Suprapubic skin (tissue), 4 donors: ENCODE measurements around the gene COL4A5. TPM values are rescaled to one million over a fixed set of nuclear protein-coding genes. Genes with fewer than 3 reads are reported as not detected.

Source experiments
- DNase-seq, 2 donors: peaks; one replicate each; pipeline ENCODE4 v3.0.0-alpha.2; 2019; ENCODE audit warnings: low spot score in 2 of 2
- H3K27ac ChIP-seq: fragments of 200-600 bp; sonication (generic); one replicate; pipeline ENCODE4 v1.5.1; 2019
- H3K27me3 ChIP-seq: fragments of 200-600 bp; sonication (generic); one replicate; pipeline ENCODE4 v1.5.1; 2019
- H3K36me3 ChIP-seq: fragments of 200-600 bp; sonication (generic); one replicate; pipeline ENCODE4 v1.5.1; 2019
- H3K4me1 ChIP-seq: fragments of 200-600 bp; sonication (generic); one replicate; pipeline ENCODE4 v1.5.1; 2019
- H3K4me3 ChIP-seq: fragments of 200-600 bp; sonication (generic); one replicate; pipeline ENCODE4 v1.5.1; 2019; ENCODE audit warnings: mild to moderate bottlenecking
- H3K9me3 ChIP-seq: fragments of 200-600 bp; sonication (generic); one replicate; pipeline ENCODE4 v1.5.1; 2019
- CTCF ChIP-seq, 2 donors: fragments of 200-600 bp in 1 of 2; fragments of 450-650 bp in 1 of 2; sonication (generic) in 1 of 2; IDR thresholded peaks; one replicate each; pipeline ENCODE4 v1.5.1; 2016 to 2019; ENCODE audit warnings: antibody characterized with exemption in 2 of 2, mild to moderate bottlenecking in 1 of 2, moderate library complexity in 1 of 2
- EP300 ChIP-seq: sonication (generic); formaldehyde crosslinking; IDR thresholded peaks from one replicate; pipeline ENCODE4 v1.6.1; 2017; ENCODE audit warnings: antibody characterized with exemption
- POLR2A ChIP-seq, 2 donors: fragments of 450-650 bp; IDR thresholded peaks; one replicate each; pipeline ENCODE4 v1.6.1; 2017; ENCODE audit warnings: antibody characterized with exemption in 2 of 2, mild to moderate bottlenecking in 2 of 2, moderate library complexity in 2 of 2
- POLR2AphosphoS5 ChIP-seq, 3 donors: sonication (generic); formaldehyde crosslinking; IDR thresholded peaks; one replicate each; pipeline ENCODE4 v1.6.1; 2017; ENCODE audit warnings: antibody characterized with exemption in 3 of 3
- WGBS: methylation state at CpG from one replicate; pipeline ENCODE4 v1.1.5; 2018; 5-methylcytosine and 5-hydroxymethylcytosine counted together
- total RNA-seq, 4 donors: library from RNA; depleted of rRNA; stranded (reverse); fragments of >200 nt; gene quantifications; one replicate each; pipeline ENCODE4 v1.1.0, GENCODE V29; 2016

The COL4A5 gene
- total RNA-seq, 4 donors from 2014 or later, result 52.3 to 151 (median 60.2) TPM

- TF ChIP-seq POLR2AphosphoS5 (IDR thresholded peaks at IDR 0.05) (no peak), CTCF (IDR thresholded peaks at IDR 0.05) (no peak), EP300 (no peak), POLR2A (IDR thresholded peaks at IDR 0.05) (no peak)
- H3K9me3 ChIP-seq, result no peaks in the 10 kb centered on the region
- no peaks in the 10 kb centered on the region for H3K27me3 ChIP-seq
- H3K4me3 ChIP-seq, result no peak overlapping the region
- 86% methylated on average over 3 of the region's 3 CpGs for WGBS
- no peaks in the 10 kb centered on the region for H3K4me1 ChIP-seq
- H3K27ac ChIP-seq, result no peak overlapping the region
- no peaks in the 10 kb centered on the region for H3K36me3 ChIP-seq
- no peak for DNase-seq
Observed at GRCh38 chrX:108696690-108697089, 257.1 kb downstream of the COL4A5 start.

- no peaks in the 10 kb centered on the region for H3K9me3 ChIP-seq
- no peak overlapping the region for H3K27ac ChIP-seq
- DNase-seq, result no peak
- no peaks in the 10 kb centered on the region for H3K4me1 ChIP-seq
- H3K4me3 ChIP-seq, result no peak overlapping the region
- TF ChIP-seq POLR2AphosphoS5 (IDR thresholded peaks at IDR 0.05) (no peak), CTCF (IDR thresholded peaks at IDR 0.05) (peak in 1 of 2 donors; percentile 3), POLR2A (IDR thresholded peaks at IDR 0.05) (no peak), EP300 (no peak)
- H3K36me3 ChIP-seq, result no peaks in the 10 kb centered on the region
- H3K27me3 ChIP-seq, result no peaks in the 10 kb centered on the region
- WGBS, result 29% methylated on average over 1 of the region's 1 CpG
Observed at GRCh38 chrX:108699368-108699767, 259.7 kb downstream of the COL4A5 start.

- WGBS, result 63% methylated on average over 2 of the region's 2 CpGs
- no peaks in the 10 kb centered on the region for H3K9me3 ChIP-seq
Observed at GRCh38 chrX:108701633-108702032, 262.0 kb downstream of the COL4A5 start.

GRCh38 chrX:108702530-108702929 lies 262.9 kb downstream of the COL4A5 start:
- H3K9me3 ChIP-seq, result no peaks in the 10 kb centered on the region
- no peaks in the 10 kb centered on the region for H3K36me3 ChIP-seq
- no peak for TF ChIP-seq CTCF (IDR thresholded peaks at IDR 0.05)
- TF ChIP-seq EP300, result no peak
- no peak for TF ChIP-seq POLR2AphosphoS5 (IDR thresholded peaks at IDR 0.05)
- TF ChIP-seq POLR2A (IDR thresholded peaks at IDR 0.05), result no peak
- no peak for DNase-seq
- no peak overlapping the region for H3K4me3 ChIP-seq
- WGBS, result 0% methylated on average over 1 of the region's 1 CpG
- no peak overlapping the region for H3K27ac ChIP-seq
- H3K4me1 ChIP-seq, result no peaks in the 10 kb centered on the region
- no peaks in the 10 kb centered on the region for H3K27me3 ChIP-seq

More at GRCh38 chrX:108701633-108702032, 262.0 kb downstream of the COL4A5 start:
- TF ChIP-seq POLR2A (IDR thresholded peaks at IDR 0.05), result no peak
- TF ChIP-seq CTCF (IDR thresholded peaks at IDR 0.05), result no peak
- no peak for TF ChIP-seq POLR2AphosphoS5 (IDR thresholded peaks at IDR 0.05)
- no peak for TF ChIP-seq EP300
- no peak overlapping the region for H3K4me3 ChIP-seq
- H3K27me3 ChIP-seq, result no peaks in the 10 kb centered on the region
- H3K27ac ChIP-seq, result no peak overlapping the region
- H3K36me3 ChIP-seq, result no peaks in the 10 kb centered on the region
- DNase-seq, result no peak
- no peaks in the 10 kb centered on the region for H3K4me1 ChIP-seq

GRCh38 chrX:108704839-108705238 lies 265.2 kb downstream of the COL4A5 start:
- 54% methylated on average over 2 of the region's 2 CpGs for WGBS
- H3K27ac ChIP-seq, result no peak overlapping the region
- no peak for DNase-seq
- H3K27me3 ChIP-seq, result no peaks in the 10 kb centered on the region
- no peak for TF ChIP-seq POLR2A (IDR thresholded peaks at IDR 0.05)
- no peak for TF ChIP-seq CTCF (IDR thresholded peaks at IDR 0.05)
- TF ChIP-seq POLR2AphosphoS5 (IDR thresholded peaks at IDR 0.05), result no peak
- TF ChIP-seq EP300, result no peak
- H3K4me3 ChIP-seq, result no peak overlapping the region
- no peaks in the 10 kb centered on the region for H3K9me3 ChIP-seq
- H3K4me1 ChIP-seq, result no peaks in the 10 kb centered on the region
- no peaks in the 10 kb centered on the region for H3K36me3 ChIP-seq
